ENCODE results near the gene CLDN2. TPM values are rescaled to one million over a fixed set of nuclear protein-coding genes. Genes with fewer than 3 reads are reported as not detected.
"Not testable (repeated sequence)": the region's sequence is repeated elsewhere in the genome, so short reads cannot be mapped to it uniquely, and the experiment has no call there.

Gene CLDN2
- total and polyA plus RNA-seq, 2 of the 13 experiments (the other 11 are each of a cell fraction or from before 2014, with no cell fraction given): 1.3 to 1.5 TPM

DNA sequence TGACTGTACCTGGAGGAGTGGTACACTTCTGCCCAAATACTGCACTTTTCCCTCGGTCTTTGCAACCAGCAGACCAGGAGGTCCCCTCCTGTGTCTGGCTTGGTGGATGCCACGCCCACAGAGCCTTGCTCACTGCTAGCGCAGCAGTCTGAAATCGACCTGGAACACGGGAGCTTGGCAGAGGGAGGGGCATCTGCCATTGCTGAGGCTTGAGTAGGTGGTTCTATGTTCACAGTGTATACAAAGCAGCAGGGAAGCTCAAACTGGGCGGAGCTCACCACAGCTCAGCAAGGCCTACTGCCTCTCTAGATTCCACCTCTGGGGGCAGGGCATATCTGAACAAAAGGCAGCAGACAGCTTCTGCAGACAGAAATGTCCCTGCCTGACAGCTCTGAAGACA, 46.3 kb downstream of the CLDN2 start:
- H4K20me1 ChIP-seq (ENCODE audit: insufficient read depth, low read length); H3K27ac ChIP-seq (ENCODE audit: extremely low read length, insufficient read depth, low read length); H3K9ac ChIP-seq (ENCODE audit: insufficient read depth, low read depth, low read length); H3K9me3 ChIP-seq (ENCODE audit: low read length); H3K79me2 ChIP-seq (ENCODE audit: insufficient read depth, low read length); H2AFZ ChIP-seq (ENCODE audit: low read length); H3K27me3 ChIP-seq (ENCODE audit: control insufficient read depth in 1 of 2, insufficient read depth in 2 of 2, low read length in 2 of 2); in situ Hi-C loops (cut with HindIII; ENCODE audit: extremely low pct_ligation_motif_present, low pct_unique_long_range_greater_than_20kb); BruUV-seq (replicated peaks); H3K36me3 ChIP-seq (replicated peaks in 1 of 2; ENCODE audit: control insufficient read depth in 1 of 2, insufficient read depth in 2 of 2, low read length in 2 of 2); CTCF ChIA-PET (ENCODE audit: low intra/inter-chr PET ratio, low total read pairs); H3K4me3 ChIP-seq (replicated peaks in 1 of 3; ENCODE audit: insufficient read depth in 1 of 3, low read depth in 2 of 3, low read length in 3 of 3); intact Hi-C loops (cut with micrococcal nuclease; ENCODE audit: unreplicated experiment); TF ChIP-seq SOX13, FOXA1 (IDR thresholded peaks at IDR 0.05): not testable (repeated sequence)
- ATAC-seq (peak; percentile 74), FAIRE-seq (peak; percentile 69), DNase-seq (ENCODE audit: low spot score) (peak; percentile 63)
- no CpG with 5 or more reads among the region's 6 CpGs for WGBS (ENCODE audit: low lambda C conversion rate)
- POLR2A ChIA-PET: interaction anchor here (1.0 kb wide), 1 partner anchor 65 kb away, joined by 3 read pairs; no protein-coding TSS in a partner anchor
- TF ChIP-seq, protein P1, sequence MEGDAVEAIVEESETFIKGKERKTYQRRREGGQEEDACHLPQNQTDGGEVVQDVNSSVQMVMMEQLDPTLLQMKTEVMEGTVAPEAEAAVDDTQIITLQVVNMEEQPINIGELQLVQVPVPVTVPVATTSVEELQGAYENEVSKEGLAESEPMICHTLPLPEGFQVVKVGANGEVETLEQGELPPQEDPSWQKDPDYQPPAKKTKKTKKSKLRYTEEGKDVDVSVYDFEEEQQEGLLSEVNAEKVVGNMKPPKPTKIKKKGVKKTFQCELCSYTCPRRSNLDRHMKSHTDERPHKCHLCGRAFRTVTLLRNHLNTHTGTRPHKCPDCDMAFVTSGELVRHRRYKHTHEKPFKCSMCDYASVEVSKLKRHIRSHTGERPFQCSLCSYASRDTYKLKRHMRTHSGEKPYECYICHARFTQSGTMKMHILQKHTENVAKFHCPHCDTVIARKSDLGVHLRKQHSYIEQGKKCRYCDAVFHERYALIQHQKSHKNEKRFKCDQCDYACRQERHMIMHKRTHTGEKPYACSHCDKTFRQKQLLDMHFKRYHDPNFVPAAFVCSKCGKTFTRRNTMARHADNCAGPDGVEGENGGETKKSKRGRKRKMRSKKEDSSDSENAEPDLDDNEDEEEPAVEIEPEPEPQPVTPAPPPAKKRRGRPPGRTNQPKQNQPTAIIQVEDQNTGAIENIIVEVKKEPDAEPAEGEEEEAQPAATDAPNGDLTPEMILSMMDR (CRISPR knock-in tag; IDR thresholded peaks at IDR 0.05): 0 out of 2 replicates have a peak, but pooled peaks have one; percentile 18
- TF ChIP-seq ZFX (CRISPR knock-in tag; IDR thresholded peaks at IDR 0.05; ENCODE audit: low read depth) (0 out of 2 replicates have a peak, but pooled peaks have one; percentile 22), STAG1 (CRISPR knock-in tag; IDR thresholded peaks at IDR 0.05) (peak; percentile 14; the same call in 1 of the 2 replicates), SOX13 (CRISPR knock-in tag; conservative IDR thresholded peaks at IDR 0.05 in 1 of 2, IDR thresholded peaks at IDR 0.05 in 1 of 2) (0 out of 4 replicates have a peak, but pooled peaks of 1 of the 2 experiments have one; percentile 6), TEAD3 (CRISPR knock-in tag; optimal IDR thresholded peaks at IDR 0.05; ENCODE audit: borderline replicate concordance) (peak; percentile 22), ZFY (CRISPR knock-in tag; IDR thresholded peaks at IDR 0.05) (0 out of 2 replicates have a peak, but pooled peaks have one; percentile 26), SP5 (CRISPR knock-in tag; IDR thresholded peaks at IDR 0.05; ENCODE audit: borderline replicate concordance, low read depth) (peak; percentile 65), FOXA1 (CRISPR knock-in tag; IDR thresholded peaks at IDR 0.05) (peak; percentile 47; the same call in 1 of the 2 replicates)
- TF ChIP-seq, protein P2, sequence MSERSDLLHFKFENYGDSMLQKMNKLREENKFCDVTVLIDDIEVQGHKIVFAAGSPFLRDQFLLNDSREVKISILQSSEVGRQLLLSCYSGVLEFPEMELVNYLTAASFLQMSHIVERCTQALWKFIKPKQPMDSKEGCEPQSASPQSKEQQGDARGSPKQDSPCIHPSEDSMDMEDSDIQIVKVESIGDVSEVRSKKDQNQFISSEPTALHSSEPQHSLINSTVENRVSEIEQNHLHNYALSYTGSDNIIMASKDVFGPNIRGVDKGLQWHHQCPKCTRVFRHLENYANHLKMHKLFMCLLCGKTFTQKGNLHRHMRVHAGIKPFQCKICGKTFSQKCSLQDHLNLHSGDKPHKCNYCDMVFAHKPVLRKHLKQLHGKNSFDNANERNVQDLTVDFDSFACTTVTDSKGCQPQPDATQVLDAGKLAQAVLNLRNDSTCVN (CRISPR knock-in tag; IDR thresholded peaks at IDR 0.05; ENCODE audit: borderline replicate concordance): 0 out of 2 replicates have a peak, but pooled peaks have one; percentile 28
- TF ChIP-seq, protein P3, sequence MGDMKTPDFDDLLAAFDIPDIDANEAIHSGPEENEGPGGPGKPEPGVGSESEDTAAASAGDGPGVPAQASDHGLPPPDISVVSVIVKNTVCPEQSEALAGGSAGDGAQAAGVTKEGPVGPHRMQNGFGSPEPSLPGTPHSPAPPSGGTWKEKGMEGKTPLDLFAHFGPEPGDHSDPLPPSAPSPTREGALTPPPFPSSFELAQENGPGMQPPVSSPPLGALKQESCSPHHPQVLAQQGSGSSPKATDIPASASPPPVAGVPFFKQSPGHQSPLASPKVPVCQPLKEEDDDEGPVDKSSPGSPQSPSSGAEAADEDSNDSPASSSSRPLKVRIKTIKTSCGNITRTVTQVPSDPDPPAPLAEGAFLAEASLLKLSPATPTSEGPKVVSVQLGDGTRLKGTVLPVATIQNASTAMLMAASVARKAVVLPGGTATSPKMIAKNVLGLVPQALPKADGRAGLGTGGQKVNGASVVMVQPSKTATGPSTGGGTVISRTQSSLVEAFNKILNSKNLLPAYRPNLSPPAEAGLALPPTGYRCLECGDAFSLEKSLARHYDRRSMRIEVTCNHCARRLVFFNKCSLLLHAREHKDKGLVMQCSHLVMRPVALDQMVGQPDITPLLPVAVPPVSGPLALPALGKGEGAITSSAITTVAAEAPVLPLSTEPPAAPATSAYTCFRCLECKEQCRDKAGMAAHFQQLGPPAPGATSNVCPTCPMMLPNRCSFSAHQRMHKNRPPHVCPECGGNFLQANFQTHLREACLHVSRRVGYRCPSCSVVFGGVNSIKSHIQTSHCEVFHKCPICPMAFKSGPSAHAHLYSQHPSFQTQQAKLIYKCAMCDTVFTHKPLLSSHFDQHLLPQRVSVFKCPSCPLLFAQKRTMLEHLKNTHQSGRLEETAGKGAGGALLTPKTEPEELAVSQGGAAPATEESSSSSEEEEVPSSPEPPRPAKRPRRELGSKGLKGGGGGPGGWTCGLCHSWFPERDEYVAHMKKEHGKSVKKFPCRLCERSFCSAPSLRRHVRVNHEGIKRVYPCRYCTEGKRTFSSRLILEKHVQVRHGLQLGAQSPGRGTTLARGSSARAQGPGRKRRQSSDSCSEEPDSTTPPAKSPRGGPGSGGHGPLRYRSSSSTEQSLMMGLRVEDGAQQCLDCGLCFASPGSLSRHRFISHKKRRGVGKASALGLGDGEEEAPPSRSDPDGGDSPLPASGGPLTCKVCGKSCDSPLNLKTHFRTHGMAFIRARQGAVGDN (CRISPR knock-in tag; IDR thresholded peaks at IDR 0.05): peak; percentile 40; the same call in 1 of the 2 replicates
- H3K4me1 ChIP-seq (ENCODE audit: insufficient read depth, low read length): peaks cover 12% of the 10 kb centered on the region; the same call in 1 of the 2 replicates
- H3K4me2 ChIP-seq (ENCODE audit: low read depth, low read length): peak overlapping the region; percentile 23; the same call in 1 of the 2 replicates

All from HepG2 (cell line).